Pancreas (tissue), 10 donors: Measurements from ENCODE around the gene TAAR9. TPM values are rescaled to one million over a fixed set of nuclear protein-coding genes. Genes with fewer than 3 reads are reported as not detected.

Experiments used
- ATAC-seq, 4 donors: fragments of 200-7000 bp; cut with Tn5 transposase; one replicate each; pipeline versions ENCODE4 v1.8.0 to v1.9.1; 2020; ENCODE audit warnings: mild to moderate bottlenecking in 4 of 4, moderate library complexity in 4 of 4
- DNase-seq, 6 donors: peaks; one replicate each; pipeline ENCODE4 v3.0.0-alpha.2; 2020
- FAIRE-seq: peaks from 2 replicates; lab custom pipeline; 2012; peaks lifted over from hg19 to GRCh38; lab: Jason Lieb, UNC
- H3K27ac ChIP-seq, 4 donors: fragments of 200-600 bp; sonication (generic); 1 replicate in 3 of 4; 2 replicates in 1 of 4; pipeline versions ENCODE4 v1.5.0 to v1.8.0; 2020
- H3K27me3 ChIP-seq, 4 donors: fragments of 200-600 bp; one replicate each; pipeline ENCODE4 v1.8.0; 2021
- H3K36me3 ChIP-seq, 3 donors: fragments of 200-600 bp; sonication (generic) in 1 of 3; one replicate each; pipeline versions ENCODE4 v1.5.0 to v1.8.0; 2020 to 2021
- H3K4me1 ChIP-seq, 3 donors: fragments of 200-600 bp; one replicate each; pipeline ENCODE4 v1.8.0; 2021
- H3K4me3 ChIP-seq, 4 donors: fragments of 200-600 bp; sonication (generic) in 2 of 4; one replicate each; pipeline versions ENCODE4 v1.5.0 to v1.8.0; 2020 to 2021
- H3K9me3 ChIP-seq, 4 donors: fragments of 200-600 bp; one replicate each; pipeline ENCODE4 v1.8.0; 2021
- WGBS, 2 donors: extraction: QIAGEN DNeasy Blood & Tissue Kit; methylation state at CpG; one replicate each; pipeline ENCODE4 v1.1.7; 2013; 5-methylcytosine and 5-hydroxymethylcytosine counted together
- intact Hi-C, 3 donors: fragments of 100-400 bp; cut with DNase I; formaldehyde crosslinking; loops; one replicate each; pipeline versions ENCODE4 v1.11.1 to v1.14.2; 2022
- polyA plus RNA-seq, 2 donors: library from polyadenylated mRNA; stranded (reverse); fragments of 200-250 nt; gene quantifications; one replicate each; pipeline ENCODE4 v1.2.3, GENCODE V29; 2013
- total RNA-seq, 6 donors: library from RNA; stranded (reverse); fragmentation: NEBNext Ultra II Directional in 4 of 6; extraction: Animal tissue kit (Norgen Biotek cat#: 25700) in 4 of 6; gene quantifications; one replicate each; pipeline versions ENCODE4 v1.2.1 to v1.2.4, GENCODE V29; 2021 to 2023
- TF ChIP-seq, protein P1 (sequence below), 4 donors: fragments of 200-600 bp; sonication (generic) in 3 of 4; IDR thresholded peaks; one replicate each; pipeline versions ENCODE4 v1.5.0 to v1.8.0; 2021; ENCODE audit warnings: antibody characterized with exemption in 4 of 4
- donor health status: healthy with polysubstance abuse.
- donor health status: DM: no; HTN: no; CAD: no; lungs with moderate emphysema.
- donor health status: DM: no; HTN: no; CAD: no.
- donor health status: control.
- donor health status: control.
- donor health status: Bipolar disorder and iron deficiency.
- donor health status: DM: yes; HTN: yes; CAD: no.
- donor health status: DM: no; HTN: no; CAD: no.
- donor health status: DM: no; HTN: no; CAD: no.
- donor health status: DM: yes; HTN: yes; CAD: no.

TAAR9 gene
- total and polyA plus RNA-seq, 8 donors: not detected

DNA sequence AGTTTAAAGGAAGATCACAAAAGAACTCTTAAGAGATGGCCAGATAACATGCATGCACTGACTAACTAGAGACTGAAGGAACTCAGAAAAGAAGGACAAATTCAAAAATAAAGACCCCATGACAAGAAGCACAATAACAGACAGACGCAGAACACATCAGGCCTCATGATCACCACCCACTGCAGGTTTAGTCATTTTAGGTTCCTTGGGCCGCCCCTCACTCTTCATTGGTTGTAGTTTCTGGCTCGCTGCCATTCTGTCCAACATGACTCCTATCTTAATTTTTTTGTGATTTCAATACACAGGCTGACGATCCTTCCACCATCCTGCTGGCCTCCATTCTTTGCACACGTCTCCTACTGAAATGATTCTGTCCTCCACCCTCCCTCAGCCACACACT lies 46.8 kb upstream of the TAAR9 start:
- DNase-seq: peak in 1 of 6 donors; percentile 20
- TF ChIP-seq, protein P1, sequence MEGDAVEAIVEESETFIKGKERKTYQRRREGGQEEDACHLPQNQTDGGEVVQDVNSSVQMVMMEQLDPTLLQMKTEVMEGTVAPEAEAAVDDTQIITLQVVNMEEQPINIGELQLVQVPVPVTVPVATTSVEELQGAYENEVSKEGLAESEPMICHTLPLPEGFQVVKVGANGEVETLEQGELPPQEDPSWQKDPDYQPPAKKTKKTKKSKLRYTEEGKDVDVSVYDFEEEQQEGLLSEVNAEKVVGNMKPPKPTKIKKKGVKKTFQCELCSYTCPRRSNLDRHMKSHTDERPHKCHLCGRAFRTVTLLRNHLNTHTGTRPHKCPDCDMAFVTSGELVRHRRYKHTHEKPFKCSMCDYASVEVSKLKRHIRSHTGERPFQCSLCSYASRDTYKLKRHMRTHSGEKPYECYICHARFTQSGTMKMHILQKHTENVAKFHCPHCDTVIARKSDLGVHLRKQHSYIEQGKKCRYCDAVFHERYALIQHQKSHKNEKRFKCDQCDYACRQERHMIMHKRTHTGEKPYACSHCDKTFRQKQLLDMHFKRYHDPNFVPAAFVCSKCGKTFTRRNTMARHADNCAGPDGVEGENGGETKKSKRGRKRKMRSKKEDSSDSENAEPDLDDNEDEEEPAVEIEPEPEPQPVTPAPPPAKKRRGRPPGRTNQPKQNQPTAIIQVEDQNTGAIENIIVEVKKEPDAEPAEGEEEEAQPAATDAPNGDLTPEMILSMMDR (IDR thresholded peaks at IDR 0.05): no peak
- 76 to 81% methylated on average over 5 of the region's 5 CpGs for WGBS, 2 donors
- Histone ChIP-seq H3K4me3 (no peak overlapping the region), H3K9me3 (no peaks in the 10 kb centered on the region), H3K27me3 (no peaks in the 10 kb centered on the region), H3K4me1 (peaks cover 0 to 6% (median under 1%) of the 10 kb centered on the region in 3 donors), H3K36me3 (no peaks in the 10 kb centered on the region), H3K27ac (no peak overlapping the region)
- intact Hi-C loops: loop anchor here in 1 of 3 donors (10.0 kb wide), 1 partner anchor 187 kb away; no protein-coding TSS in a partner anchor
- no peak for FAIRE-seq
- peak in 3 of 4 donors; percentile 15 to 30 (median 27) for ATAC-seq

DNA sequence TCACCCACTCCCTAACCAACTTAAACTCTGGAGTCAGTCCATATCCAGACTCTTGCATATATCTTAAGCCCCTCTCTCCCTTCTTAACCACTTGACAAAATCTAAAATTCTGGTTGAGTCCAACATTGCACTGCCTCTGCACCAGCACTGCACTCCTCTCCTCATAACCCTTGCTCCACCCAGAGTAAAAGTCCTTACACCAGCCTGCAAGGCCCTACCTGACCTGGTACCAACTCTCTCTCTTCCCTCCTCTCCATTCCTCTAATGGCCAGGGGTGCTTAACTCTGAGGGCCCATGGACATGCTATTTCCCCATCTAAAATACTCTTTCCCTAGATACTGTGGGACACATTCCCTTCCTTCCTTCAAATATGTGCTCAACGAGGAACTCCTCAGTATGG lies 46.2 kb upstream of the TAAR9 start:
- intact Hi-C loops: loop anchor here in 1 of 3 donors (10.0 kb wide), 1 partner anchor 187 kb away; no protein-coding TSS in a partner anchor
- no peaks in the 10 kb centered on the region for H3K27me3 ChIP-seq
- no peak overlapping the region for H3K4me3 ChIP-seq
- no peaks in the 10 kb centered on the region for H3K9me3 ChIP-seq
- FAIRE-seq (no peak), ATAC-seq (no peak), DNase-seq (no peak)
- TF ChIP-seq, protein P1 (IDR thresholded peaks at IDR 0.05): no peak
- no peaks in the 10 kb centered on the region for H3K36me3 ChIP-seq
- no peak overlapping the region for H3K27ac ChIP-seq
- H3K4me1 ChIP-seq: peaks cover 0 to 9% (median 5%) of the 10 kb centered on the region in 3 donors
- WGBS, 2 donors: 89 to 92% methylated on average over 1 of the region's 1 CpG

DNA sequence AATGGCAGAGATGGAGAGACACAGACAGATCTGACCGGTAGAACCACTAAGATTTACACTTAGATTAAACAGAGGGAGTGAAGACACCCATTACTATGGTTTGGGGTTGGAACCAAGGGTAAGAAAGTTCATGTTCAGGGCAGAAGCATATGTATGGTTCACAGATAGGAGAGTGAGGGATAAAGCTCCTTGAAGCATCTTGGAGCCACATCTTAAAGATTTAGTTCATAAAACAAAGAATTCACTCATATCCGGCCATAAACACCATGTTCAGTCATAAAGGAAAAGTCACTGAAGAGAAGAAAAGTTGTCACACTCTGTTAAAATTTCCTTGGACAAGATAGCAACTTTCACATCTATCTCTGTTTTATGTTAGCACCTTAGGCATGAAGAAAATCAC lies 43.1 kb upstream of the TAAR9 start:
- Histone ChIP-seq H3K4me1 (peaks cover 0 to 11% (median 5%) of the 10 kb centered on the region in 3 donors), H3K4me3 (no peak overlapping the region), H3K27ac (no peak overlapping the region), H3K27me3 (no peaks in the 10 kb centered on the region), H3K9me3 (no peaks in the 10 kb centered on the region), H3K36me3 (peaks cover 0 to 5% (median 0%) of the 10 kb centered on the region in 3 donors)
- TF ChIP-seq, protein P1 (IDR thresholded peaks at IDR 0.05): no peak
- WGBS, 2 donors: 87 to 90% methylated on average over 2 of the region's 2 CpGs
- DNase-seq: no peak
- intact Hi-C loops: loop anchor here in 1 of 3 donors (10.0 kb wide), 1 partner anchor 190 kb away; no protein-coding TSS in a partner anchor
- no peak for FAIRE-seq
- ATAC-seq: no peak

DNA sequence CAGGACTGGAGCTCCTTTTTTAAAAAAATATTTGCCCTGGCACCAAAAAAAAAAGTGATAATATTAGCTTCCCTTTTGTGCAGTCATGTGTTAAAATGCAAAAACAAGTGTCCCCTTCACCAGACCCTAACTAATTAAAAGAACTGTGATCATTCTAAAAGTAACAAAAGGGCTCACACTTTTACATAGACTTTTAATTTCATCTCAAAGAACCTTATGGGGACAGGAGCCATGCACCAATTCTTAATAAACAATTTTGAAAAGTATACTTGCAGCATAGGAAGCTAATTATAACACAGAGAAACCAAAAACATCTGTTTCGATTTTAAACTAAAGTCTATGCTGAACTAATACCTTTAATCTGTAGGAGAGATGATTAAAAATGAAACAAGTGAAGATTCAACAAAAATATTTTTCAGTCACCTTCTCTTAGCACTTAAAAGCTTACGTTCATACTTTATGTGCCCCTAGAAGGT lies 42.4 kb upstream of the TAAR9 start:
- TF ChIP-seq, protein P1 (IDR thresholded peaks at IDR 0.05): no peak
- no peak for ATAC-seq

More for the DNA sequence above, 42.4 kb upstream of the TAAR9 start:
- intact Hi-C loops: loop anchor here in 1 of 3 donors (10.0 kb wide), 1 partner anchor 191 kb away; no protein-coding TSS in a partner anchor
- no peaks in the 10 kb centered on the region for H3K27me3 ChIP-seq
- WGBS, 2 donors: 79 to 90% methylated on average over 2 of the region's 2 CpGs
- H3K36me3 ChIP-seq: peaks cover 0 to 5% (median 0%) of the 10 kb centered on the region in 3 donors
- no peak overlapping the region for H3K27ac ChIP-seq
- DNase-seq (no peak), FAIRE-seq (no peak)
- peaks cover 0 to 11% (median 5%) of the 10 kb centered on the region in 3 donors for H3K4me1 ChIP-seq
- no peak overlapping the region for H3K4me3 ChIP-seq
- H3K9me3 ChIP-seq: no peaks in the 10 kb centered on the region
